Fibroblast of skin of back (primary cell): Measurements from ENCODE around the gene SPON1.
"Not testable (repeated sequence)": the region's sequence is repeated elsewhere in the genome, so short reads cannot be mapped to it uniquely, and the experiment has no call there.

Experiments used
- DNase-seq: peaks from one replicate; pipeline ENCODE4 v3.0.0-alpha.2; 2013

The SPON1 gene

GRCh38 chr11:14132312-14132711 is 169.8 kb downstream of the SPON1 start:
- peak; percentile 35 for DNase-seq

- no peak for DNase-seq
These were observed 170.9 kb downstream of the SPON1 start for GRCh38 chr11:14133381-14133780.

GRCh38 chr11:14136561-14136960 is 174.0 kb downstream of the SPON1 start:
- DNase-seq = no peak

- no peak for DNase-seq
These were observed 174.8 kb downstream of the SPON1 start for GRCh38 chr11:14137284-14137683.

- no peak for DNase-seq
These were observed 178.5 kb downstream of the SPON1 start for GRCh38 chr11:14140991-14141390.

DNA sequence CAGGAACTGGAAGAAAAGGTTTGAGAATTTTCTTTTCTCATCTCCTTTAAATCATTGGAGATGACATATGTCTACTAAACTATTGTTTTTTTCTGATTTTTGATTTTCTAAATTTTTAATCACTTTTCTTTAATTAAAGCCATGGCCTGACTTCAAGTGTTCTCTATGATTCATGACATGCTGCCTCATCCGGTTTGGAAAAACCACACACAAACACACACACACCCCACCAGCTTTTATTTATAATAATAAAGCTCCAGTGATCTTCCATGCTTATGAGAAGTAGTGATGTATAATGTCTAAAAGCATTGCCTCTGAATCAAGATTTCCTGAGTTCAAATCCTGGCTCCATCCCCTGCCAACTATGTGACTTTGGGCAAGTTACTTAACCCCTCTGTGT is 179.2 kb downstream of the SPON1 start:
- no peak for DNase-seq

GRCh38 chr11:14144934-14145333 is 182.4 kb downstream of the SPON1 start:
- no peak for DNase-seq

DNA sequence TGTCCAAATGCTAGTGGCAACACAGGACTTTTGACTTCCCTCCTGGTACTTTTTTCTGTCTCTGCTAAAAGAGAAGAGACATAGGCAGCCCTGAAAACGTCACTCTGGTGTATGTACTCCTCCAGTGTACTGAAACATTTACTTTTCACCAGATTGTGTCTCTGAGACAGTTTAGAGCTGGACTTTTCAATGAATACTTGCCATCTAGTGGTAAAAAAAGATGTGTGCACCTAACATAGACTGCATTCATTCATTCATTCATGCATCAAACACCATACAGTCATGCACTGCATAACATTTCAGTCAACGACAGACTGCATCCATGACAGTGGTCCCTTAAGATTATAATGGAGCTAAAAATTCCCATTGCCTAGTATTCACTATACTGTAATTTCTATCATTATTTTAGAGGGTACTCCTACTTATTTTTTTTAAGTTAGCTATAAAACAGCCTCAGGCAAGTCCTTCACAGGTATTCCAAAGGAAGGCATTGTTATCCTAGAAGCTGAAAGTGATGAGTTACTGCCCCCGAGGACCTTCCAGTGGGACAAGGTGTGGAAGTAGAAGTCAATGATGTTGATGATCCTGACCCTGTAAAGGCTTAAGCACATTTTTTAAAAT is 186.2 kb downstream of the SPON1 start:
- DNase-seq = peak; percentile 41

DNA sequence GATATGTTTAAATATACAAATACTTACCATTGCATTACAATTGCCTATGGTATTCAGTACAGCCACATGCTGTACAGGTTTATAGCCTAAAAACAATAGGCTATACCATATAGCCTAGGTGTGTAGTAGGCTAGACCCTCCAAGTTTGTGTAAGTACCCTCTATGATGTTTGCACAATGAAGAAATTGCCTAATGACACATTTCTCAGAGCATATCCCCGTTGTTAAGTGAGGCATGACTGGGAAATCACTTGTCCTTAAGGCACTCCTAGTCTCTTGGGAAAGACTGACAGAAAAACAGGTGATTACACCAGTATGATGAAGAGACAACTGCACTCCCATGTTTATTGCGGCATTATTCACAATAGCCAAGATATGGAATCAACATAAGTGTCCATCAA is 187.2 kb downstream of the SPON1 start:
- no peak for DNase-seq

DNA sequence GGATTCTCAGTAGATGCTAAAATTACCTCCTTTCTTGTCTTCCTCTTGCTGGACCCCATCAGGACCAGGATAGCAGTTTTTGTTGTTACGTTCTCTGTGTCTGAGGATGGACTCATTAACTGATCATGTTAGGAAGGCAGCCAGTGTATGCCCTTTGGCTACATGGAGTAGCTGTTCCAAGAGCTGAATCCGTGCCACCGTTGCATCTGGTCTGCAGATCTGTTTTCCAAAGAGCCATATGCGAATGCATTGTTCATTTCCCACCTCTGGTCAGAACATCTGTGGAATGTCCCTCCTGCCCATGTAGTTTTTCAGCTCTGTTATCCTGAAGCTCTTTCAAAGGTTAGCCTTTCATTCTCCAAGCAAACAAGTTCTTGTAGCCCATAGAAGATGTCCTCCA is 188.4 kb downstream of the SPON1 start:
- no peak for DNase-seq

- not testable (repeated sequence) for DNase-seq
These were observed 191.6 kb downstream of the SPON1 start for GRCh38 chr11:14154103-14154502.

DNA sequence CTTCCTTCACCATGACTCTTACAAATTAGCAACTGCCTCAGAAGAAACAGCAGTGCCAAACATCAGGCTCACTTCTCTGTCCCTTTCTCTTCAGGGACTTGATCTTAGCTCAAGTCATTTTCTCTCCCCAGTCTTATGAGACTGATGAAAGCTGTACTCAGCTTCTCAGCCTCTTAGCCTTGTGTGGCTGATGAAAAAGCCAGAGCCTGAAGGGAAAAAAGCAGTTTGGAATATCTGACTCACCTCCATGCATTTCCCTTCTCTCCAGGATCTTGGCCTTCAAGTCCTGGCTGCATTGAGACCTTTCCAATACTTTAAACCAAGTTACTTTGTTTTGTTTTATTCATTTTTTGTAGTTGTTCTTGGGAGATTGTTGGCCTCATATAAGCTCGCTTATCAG is 195.9 kb downstream of the SPON1 start:
- DNase-seq = no peak

- no peak for DNase-seq
These were observed 201.1 kb downstream of the SPON1 start for GRCh38 chr11:14163576-14163975.

DNA sequence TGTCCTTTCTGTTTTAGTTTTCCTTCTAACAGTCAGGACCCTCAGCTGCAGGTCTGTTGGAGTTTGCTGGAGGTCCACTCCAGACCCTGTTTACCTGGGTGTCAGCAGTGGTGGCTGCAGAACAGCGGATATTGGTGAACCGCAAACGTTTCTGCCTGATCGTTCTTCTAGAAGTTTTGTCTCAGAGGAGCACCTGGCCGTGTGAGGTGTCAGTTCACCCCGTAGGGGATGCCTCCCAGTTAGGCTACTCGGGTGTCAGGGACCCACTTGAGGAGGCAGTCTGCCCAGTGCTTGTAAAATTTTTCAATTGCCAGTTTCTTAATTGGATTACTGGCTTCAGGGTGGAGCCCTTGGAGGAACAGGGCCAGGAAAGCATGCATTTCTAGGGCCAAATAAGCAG is 211.2 kb downstream of the SPON1 start:
- DNase-seq = not testable (repeated sequence)

- no peak for DNase-seq
These were observed 216.7 kb downstream of the SPON1 start for GRCh38 chr11:14179116-14179820.

GRCh38 chr11:14181121-14181520 is 218.6 kb downstream of the SPON1 start:
- DNase-seq = no peak

GRCh38 chr11:14182833-14183364 is 220.4 kb downstream of the SPON1 start:
- DNase-seq = no peak

DNA sequence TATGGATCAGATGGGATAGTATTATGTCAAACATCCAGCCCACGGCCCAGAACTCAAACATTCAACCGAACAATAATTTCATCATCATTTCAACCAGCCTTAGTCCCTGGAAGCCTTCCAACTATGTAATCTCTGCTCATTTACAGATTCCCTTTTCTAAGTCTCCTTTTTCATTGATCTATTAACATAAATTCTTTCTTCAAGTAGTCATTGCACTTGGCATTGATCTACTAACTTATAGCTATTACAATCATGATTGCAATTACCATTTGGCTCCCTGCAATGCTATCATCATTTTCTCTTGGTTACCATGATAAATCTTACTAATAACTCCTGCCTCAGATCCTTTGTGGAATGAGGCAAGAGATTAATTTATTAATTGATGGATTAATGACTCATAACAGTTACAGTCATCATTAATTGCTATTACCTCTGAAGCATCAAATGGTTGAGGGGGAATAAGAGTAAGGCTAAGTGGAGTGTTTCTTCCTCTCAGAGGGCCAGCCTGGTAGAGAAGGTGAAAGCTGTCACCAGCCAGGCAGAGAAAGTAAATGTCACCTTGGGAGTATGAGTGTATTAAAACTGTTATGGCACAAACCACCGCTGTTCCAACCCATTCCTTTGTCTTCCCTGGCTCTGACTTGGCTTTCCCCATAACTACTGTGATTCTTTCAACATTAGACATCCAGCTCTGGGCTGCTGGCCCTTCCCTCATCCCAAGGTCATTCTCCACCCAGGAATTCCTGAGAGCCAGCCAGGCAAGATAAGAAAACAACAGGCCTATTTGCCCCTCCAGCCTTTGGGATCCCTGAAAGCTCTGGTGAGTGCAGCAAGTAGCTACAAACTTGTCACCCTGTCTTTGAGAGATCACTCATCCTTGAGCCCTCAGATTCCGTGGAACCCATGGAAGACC is 221.8 kb downstream of the SPON1 start:
- DNase-seq = no peak

DNA sequence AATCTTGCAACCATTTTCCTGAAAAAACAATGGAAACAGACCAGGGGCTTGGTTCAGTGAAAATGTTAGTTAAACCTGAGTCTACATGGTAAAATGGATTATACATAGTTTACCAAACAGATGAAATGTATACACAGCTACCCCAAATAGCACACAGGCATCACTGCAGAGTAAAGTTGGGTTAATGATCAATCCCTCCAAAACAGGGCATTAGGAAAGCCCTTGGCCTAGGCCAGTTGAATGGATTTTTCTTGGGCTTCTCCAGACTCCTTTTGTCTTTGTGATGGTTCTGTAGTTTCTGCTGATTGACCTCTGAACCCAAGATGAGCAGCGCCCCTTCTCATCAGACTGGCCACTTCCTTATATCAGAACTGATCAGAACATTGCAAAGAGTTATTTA is 222.9 kb downstream of the SPON1 start:
- DNase-seq = no peak

- no peak for DNase-seq
These were observed 223.7 kb downstream of the SPON1 start for GRCh38 chr11:14186046-14186775.

- DNase-seq = no peak
These were observed 227.4 kb downstream of the SPON1 start for GRCh38 chr11:14189874-14190273.

DNA sequence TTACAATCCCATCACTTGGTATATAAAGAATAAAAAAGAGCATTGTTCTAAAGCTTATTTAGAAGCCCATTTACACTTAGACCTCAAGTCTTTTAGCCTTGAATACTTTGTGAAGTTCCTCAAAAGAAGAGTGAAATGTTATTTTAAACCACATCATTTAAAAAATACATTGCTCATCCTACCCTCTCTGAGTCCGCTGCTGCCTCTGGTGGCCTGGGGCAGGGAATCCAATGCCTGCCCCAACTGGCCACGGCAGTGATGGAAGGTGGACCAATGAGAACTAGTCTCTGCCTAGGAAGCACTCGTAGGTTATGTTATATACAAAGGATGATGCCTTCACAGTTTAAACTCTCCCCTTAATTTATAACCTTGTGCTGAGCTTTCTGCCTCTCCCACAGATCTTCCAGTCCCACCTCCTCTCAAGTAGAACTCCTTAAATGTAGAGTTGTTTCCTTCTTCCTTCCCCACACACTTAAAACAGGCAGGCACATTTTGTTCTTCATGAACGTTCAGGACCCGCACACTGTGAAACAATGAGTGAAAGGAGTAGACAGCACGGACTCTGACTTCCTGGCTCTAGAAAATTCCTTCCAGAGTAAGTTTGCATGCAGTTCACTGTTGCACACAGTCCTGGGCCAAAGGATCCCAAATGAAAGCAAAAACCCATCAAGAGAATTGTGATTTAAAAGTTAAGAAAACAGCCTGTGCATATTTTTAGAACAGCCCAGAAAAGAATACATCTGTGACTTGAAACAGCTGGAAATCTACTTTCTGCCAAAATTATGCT is 228.7 kb downstream of the SPON1 start:
- DNase-seq = no peak
